Activated T-cell treated with anti-CD3 and anti-CD28 coated beads, Interleukin-2, amount 50 U/mL, for 4 hours (primary cell): Measurements from ENCODE around the gene PATL2. TPM values are rescaled to one million over a fixed set of nuclear protein-coding genes. Genes with fewer than 3 reads are reported as not detected.
"Not testable (repeated sequence)": the region's sequence is repeated elsewhere in the genome, so short reads cannot be mapped to it uniquely, and the experiment has no call there.

Experiments used
- ATAC-seq, 2 donors: fragments of 200-7000 bp; cut with Tn5 transposase; one replicate each; pipeline ENCODE4 v1.10.0; 2021
- DNase-seq: peaks from one replicate; pipeline ENCODE4 v3.0.0-alpha.2; 2020
- H3K27me3 Mint-ChIP-seq: one replicate; pipeline ENCODE4 v1.8.0; 2021; ENCODE audit warnings: low read depth, mixed read lengths
- H3K36me3 Mint-ChIP-seq: one replicate; pipeline ENCODE4 v1.8.0; 2022; ENCODE audit warnings: mixed read lengths; ENCODE audit not compliant: insufficient read depth
- H3K4me1 Mint-ChIP-seq: one replicate; pipeline ENCODE4 v1.8.0; 2021; ENCODE audit warnings: low read depth, mixed read lengths
- H3K4me3 Mint-ChIP-seq: one replicate; pipeline ENCODE4 v1.8.0; 2021; ENCODE audit warnings: mild to moderate bottlenecking, moderate library complexity, mixed read lengths
- H3K9me3 Mint-ChIP-seq: one replicate; pipeline ENCODE4 v1.8.0; 2021; ENCODE audit warnings: mixed read lengths
- total RNA-seq, 3 donors: library from RNA; stranded (reverse); gene quantifications; one replicate each; pipeline ENCODE4 v1.2.1, GENCODE V29; 2021

PATL2 gene
- total RNA-seq: 1 to 10 TPM; 3.6 to 5.2 (median 3.9) TPM

DNA sequence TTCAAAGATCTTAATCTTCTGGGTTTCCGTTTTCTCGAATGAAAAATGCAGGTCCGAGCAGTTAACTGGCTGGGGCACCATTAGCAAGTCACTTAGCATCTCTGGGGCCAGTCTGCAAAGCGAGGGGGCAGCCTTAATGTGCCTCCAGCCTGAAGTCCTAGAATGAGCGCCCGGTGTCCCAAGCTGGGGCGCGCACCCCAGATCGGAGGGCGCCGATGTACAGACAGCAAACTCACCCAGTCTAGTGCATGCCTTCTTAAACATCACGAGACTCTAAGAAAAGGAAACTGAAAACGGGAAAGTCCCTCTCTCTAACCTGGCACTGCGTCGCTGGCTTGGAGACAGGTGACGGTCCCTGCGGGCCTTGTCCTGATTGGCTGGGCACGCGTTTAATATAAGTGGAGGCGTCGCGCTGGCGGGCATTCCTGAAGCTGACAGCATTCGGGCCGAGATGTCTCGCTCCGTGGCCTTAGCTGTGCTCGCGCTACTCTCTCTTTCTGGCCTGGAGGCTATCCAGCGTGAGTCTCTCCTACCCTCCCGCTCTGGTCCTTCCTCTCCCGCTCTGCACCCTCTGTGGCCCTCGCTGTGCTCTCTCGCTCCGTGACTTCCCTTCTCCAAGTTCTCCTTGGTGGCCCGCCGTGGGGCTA is at the start of gene PATL2, which contains the start of gene B2M:
Gene PATL2 (minus strand): TSS at position 228 of the 647 bp plus-strand sequence. CDS start 34,833 bp downstream, outside the sequence.
Gene B2M (plus strand): TSS at position 422 of the 647 bp plus-strand sequence. CDS start 30 bp downstream, at position 452.
- Mint-ChIP-seq H3K4me3 (peak within 1 kb of the TSS; percentile 99), H3K4me1 (peaks cover 39% of the 10 kb centered on the region)

DNA sequence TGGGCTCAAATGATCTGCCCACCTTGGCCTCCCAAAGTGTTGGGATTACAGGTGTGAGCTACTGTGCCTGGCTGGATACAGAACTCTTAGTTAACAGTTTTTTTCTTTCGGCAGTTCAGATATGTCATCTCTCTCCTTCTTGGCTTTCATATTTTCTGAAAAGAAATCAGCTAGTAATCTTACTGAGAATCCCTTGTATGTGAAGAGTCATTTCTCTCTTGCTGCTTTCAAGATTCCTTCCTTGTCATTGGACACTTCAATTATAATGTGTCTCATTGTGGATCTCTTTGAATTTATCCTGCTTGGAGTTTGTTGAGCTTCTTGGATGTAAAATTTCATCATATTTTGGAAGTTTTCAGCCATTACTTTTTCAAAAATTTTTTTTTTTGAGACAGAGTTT is 42.2 kb upstream of the PATL2 start:
- ATAC-seq: no peak
- H3K9me3 Mint-ChIP-seq: peaks cover 8% of the 10 kb centered on the region
- peaks cover 28% of the 10 kb centered on the region for H3K36me3 Mint-ChIP-seq
- H3K27me3 Mint-ChIP-seq: no peaks in the 10 kb centered on the region
- DNase-seq: no peak
- H3K4me3 Mint-ChIP-seq: no peak overlapping the region
- H3K4me1 Mint-ChIP-seq: peaks cover 19% of the 10 kb centered on the region

More for the DNA sequence above, at the start of gene PATL2, which contains the start of gene B2M:
- Mint-ChIP-seq H3K27me3 (no peaks in the 10 kb centered on the region), H3K9me3 (no peaks in the 10 kb centered on the region), H3K36me3 (peaks cover 44% of the 10 kb centered on the region)
- DNase-seq (peak; percentile 97), ATAC-seq (peak; percentile 79 to 81)

DNA sequence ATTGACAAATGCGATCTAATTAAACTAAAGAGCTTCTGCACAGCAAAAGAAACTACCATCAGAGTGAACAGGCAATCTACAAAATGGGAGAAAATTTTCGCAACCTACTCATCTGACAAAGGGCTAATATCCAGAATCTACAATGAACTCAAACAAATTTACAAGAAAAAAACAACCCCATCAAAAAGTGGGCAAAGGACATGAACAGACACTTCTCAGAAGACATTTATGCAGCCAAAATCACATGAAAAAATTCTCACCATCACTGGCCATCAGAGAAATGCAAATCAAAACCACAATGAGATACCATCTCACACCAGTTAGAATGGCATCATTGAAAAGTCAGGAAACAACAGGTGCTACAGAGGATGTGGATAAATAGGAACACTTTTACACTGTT is 32.3 kb upstream of the PATL2 start:
- not testable (repeated sequence) for H3K4me3 Mint-ChIP-seq, ATAC-seq, DNase-seq, H3K9me3 Mint-ChIP-seq, H3K36me3 Mint-ChIP-seq, H3K27me3 Mint-ChIP-seq
- peaks cover 15% of the 10 kb centered on the region for H3K4me1 Mint-ChIP-seq

DNA sequence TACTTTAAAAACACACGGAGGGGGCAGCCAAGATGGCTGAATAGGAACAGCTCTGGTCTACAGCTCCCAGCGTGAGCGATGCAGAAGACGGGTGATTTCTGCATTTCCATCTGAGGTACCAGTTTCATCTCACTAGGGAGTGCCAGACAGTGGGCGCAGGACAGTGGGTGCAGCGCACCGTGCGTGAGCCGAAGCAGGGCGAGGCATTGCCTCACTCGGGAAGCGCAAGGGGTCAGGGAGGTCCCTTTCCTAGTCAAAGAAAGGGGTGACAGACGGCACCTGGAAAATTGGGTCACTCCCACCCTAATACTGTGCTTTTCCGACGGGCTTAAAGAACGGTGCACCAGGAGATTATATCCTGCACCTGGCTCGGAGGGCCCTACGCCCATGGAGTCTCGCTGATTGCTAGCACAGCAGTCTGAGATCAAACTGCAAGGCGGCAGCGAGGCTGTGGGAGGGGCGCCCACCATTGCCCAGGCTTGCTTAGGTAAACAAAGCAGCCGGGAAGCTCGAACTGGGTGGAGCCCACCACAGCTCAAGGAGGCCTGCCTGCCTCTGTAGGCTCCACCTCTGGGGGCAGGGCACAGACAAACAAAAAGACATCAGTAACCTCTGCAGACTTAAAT is 28.2 kb upstream of the PATL2 start:
- not testable (repeated sequence) for H3K27me3 Mint-ChIP-seq

DNA sequence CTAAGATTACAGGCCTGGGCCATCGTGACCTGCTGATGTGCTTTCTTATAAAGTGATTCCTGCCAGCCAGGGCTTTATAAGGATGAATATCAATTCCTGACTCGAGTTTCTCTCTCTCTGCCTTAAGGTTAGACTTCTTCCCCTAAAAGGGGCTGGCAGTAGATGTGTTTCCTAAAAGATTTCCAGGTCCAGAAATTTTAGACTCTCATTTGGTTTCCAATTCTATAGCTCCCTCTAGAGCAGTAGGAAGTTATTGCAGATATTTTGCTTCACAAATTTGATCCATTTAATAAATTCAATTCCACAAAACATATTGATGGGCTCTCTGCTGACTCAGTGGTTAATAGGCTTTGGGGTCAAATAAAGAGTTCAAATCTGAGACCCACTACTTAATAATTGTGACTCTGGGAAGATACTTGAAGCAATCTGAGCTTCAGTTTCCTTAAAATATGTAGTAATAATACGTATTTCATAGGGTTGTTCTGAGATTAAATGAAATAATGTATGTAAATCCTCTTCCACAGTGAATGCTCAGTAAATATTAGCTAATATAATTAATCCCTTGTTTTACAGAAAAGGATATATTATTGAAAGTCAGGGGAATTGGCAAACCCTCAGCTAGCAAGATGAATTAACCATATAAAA is 27.3 kb upstream of the PATL2 start:
- H3K4me3 Mint-ChIP-seq: peak overlapping the region; percentile 47
- no peaks in the 10 kb centered on the region for H3K9me3 Mint-ChIP-seq
- H3K4me1 Mint-ChIP-seq: peaks cover 52% of the 10 kb centered on the region
- ATAC-seq (no peak), DNase-seq (no peak)
- peaks cover 4% of the 10 kb centered on the region for H3K36me3 Mint-ChIP-seq
- no peaks in the 10 kb centered on the region for H3K27me3 Mint-ChIP-seq

More for the DNA sequence above, 28.2 kb upstream of the PATL2 start:
- H3K9me3 Mint-ChIP-seq, DNase-seq, ATAC-seq, H3K4me3 Mint-ChIP-seq, H3K36me3 Mint-ChIP-seq: not testable (repeated sequence)
- peaks cover 45% of the 10 kb centered on the region for H3K4me1 Mint-ChIP-seq

DNA sequence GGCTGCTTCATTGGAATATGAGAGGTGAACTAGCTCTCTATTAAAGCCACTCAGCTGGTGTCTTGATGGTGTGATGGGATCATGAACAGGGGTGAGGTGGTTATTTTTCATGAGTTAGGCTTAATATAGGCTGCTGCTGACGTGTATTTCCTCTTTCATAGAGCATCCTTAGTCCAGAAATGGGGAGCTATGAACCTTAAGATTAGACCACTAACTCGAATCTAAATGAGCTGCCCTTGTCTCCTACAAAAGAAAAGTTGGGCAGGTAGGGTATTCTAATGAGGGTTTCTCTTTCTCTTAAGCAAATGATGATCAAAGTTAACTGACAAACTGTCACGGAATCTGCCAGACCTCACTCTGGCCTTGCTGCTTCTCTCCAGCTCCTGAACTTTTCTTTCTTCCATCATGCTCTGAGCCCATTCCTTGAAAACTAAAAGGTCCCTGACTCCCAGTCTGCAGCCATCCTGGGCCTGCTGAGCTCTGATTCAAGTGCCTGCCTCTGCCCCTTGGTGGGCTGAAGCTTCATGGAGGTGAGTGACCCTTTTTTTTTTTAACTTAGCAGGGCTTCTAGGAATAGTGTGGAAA is 25.1 kb upstream of the PATL2 start, which contains the start of gene TRIM69:
Gene TRIM69 (plus strand): TSS at position 348 of the 585 bp plus-strand sequence. CDS start 177 bp downstream, at position 525.
- peaks cover 70% of the 10 kb centered on the region for H3K4me1 Mint-ChIP-seq
- ATAC-seq (peak; percentile 37 to 43), DNase-seq (no peak)
- no peaks in the 10 kb centered on the region for H3K9me3 Mint-ChIP-seq
- peaks cover 15% of the 10 kb centered on the region for H3K36me3 Mint-ChIP-seq
- peak within 1 kb of the TSS; percentile 83 for H3K4me3 Mint-ChIP-seq
- H3K27me3 Mint-ChIP-seq: no peaks in the 10 kb centered on the region

GRCh38 chr15:44735482-44736180 is 24.5 kb upstream of the PATL2 start:
- DNase-seq: no peak
- Mint-ChIP-seq H3K27me3 (no peaks in the 10 kb centered on the region), H3K36me3 (peaks cover 16% of the 10 kb centered on the region), H3K4me1 (peaks cover 74% of the 10 kb centered on the region), H3K4me3 (peak overlapping the region; percentile 83), H3K9me3 (no peaks in the 10 kb centered on the region)
- peak; percentile 65 to 68 for ATAC-seq

- ATAC-seq (no peak), DNase-seq (no peak)
- H3K27me3 Mint-ChIP-seq: no peaks in the 10 kb centered on the region
These were observed 23.8 kb upstream of the PATL2 start for GRCh38 chr15:44734839-44735481.

GRCh38 chr15:44729408-44730127 is 18.4 kb upstream of the PATL2 start:
- no peak for DNase-seq
- Mint-ChIP-seq H3K36me3 (peaks cover 16% of the 10 kb centered on the region), H3K4me3 (peak overlapping the region; percentile 99), H3K9me3 (no peaks in the 10 kb centered on the region), H3K4me1 (peaks cover 69% of the 10 kb centered on the region), H3K27me3 (no peaks in the 10 kb centered on the region)
- ATAC-seq: peak; percentile 10 to 13

More at GRCh38 chr15:44734839-44735481, 23.8 kb upstream of the PATL2 start:
- peaks cover 16% of the 10 kb centered on the region for H3K36me3 Mint-ChIP-seq
- H3K4me1 Mint-ChIP-seq: peaks cover 74% of the 10 kb centered on the region
- peak overlapping the region; percentile 83 for H3K4me3 Mint-ChIP-seq
- H3K9me3 Mint-ChIP-seq: no peaks in the 10 kb centered on the region

GRCh38 chr15:44728576-44729407 is 17.7 kb upstream of the PATL2 start:
- Mint-ChIP-seq H3K36me3 (peaks cover 16% of the 10 kb centered on the region), H3K27me3 (no peaks in the 10 kb centered on the region), H3K4me1 (peaks cover 71% of the 10 kb centered on the region), H3K4me3 (peak overlapping the region; percentile 99), H3K9me3 (no peaks in the 10 kb centered on the region)
- DNase-seq (peak; percentile 95), ATAC-seq (peak; percentile 84 to 85)

DNA sequence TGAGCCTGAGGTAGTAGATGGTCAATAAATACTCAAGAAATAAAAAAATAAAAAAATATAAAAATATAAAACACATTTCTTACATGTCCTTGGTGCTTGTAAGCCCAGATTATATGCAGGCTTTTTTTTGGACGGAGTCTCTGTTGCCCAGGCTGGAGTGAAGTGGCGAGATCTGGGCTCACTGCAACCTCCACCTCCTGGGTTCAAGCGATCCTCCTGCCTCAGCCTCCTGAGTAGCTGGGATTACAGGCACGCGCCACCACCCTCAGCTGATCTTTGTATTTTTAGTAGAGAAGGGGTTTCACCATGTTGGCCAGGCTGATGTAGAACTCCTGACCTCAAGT is 17.1 kb upstream of the PATL2 start:
- H3K36me3 Mint-ChIP-seq: peaks cover 13% of the 10 kb centered on the region
- H3K27me3 Mint-ChIP-seq, ATAC-seq, H3K9me3 Mint-ChIP-seq, DNase-seq: not testable (repeated sequence)
- H3K4me3 Mint-ChIP-seq: peak overlapping the region; percentile 99
- H3K4me1 Mint-ChIP-seq: peaks cover 69% of the 10 kb centered on the region

DNA sequence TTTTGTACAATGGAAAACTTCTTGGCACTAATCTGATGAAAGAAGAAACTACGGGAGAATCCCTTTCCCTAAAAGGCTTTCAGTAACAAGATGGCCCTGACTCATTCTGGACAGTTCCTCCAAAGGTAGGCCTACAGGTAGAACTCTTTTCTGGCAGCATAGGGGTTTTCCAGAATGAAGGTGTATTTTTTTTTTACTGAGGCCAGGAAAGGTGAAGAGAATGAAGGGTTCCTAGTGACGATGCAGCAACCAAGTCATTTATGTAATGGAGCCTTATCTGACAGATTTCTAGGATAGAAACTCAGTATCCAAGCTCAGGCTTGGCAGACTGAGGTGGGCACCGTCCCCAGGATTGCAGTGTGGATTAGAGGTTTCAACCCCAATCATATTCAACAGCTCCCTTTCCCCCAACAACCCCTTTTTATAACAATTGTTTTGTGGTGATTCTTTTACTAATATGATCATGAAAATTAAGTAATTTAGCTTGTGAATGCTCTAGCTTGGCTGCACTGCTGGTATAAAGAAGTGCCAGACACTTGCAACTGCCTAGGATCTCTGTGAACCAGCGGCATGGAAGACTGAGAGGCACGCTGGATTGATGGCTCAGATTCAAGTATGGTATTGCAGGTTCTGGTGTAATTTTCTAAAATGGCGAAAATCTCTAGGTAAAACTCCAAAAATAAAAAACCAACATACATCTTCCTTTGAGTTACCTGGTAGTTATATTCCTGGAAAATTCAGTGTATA is 16.5 kb upstream of the PATL2 start:
- Mint-ChIP-seq H3K9me3 (no peaks in the 10 kb centered on the region), H3K27me3 (no peaks in the 10 kb centered on the region), H3K4me1 (peaks cover 68% of the 10 kb centered on the region), H3K4me3 (peak overlapping the region; percentile 61), H3K36me3 (peaks cover 13% of the 10 kb centered on the region)
- ATAC-seq (no peak), DNase-seq (no peak)
